GM23338 (cell line): ENCODE data around the gene ALPL. TPM values are rescaled to one million over a fixed set of nuclear protein-coding genes. Genes with fewer than 3 reads are reported as not detected.

Source experiments
- ATAC-seq: fragments of 200-7000 bp; cut with Tn5 transposase; 3 replicates; pipeline ENCODE4 v1.9.1; 2020
- DNase-seq: peaks from one replicate; pipeline ENCODE4 v3.0.0-alpha.2; 2015; ENCODE audit warnings: low spot score
- H2AFZ ChIP-seq: fragments of 200-600 bp; sonication (generic); 2 replicates; pipeline ENCODE4 v1.8.0; 2016; ENCODE audit warnings: antibody characterized with exemption, mild to moderate bottlenecking, moderate library complexity
- H3F3A ChIP-seq: fragments of 200-600 bp; sonication (generic); replicated peaks from 2 replicates; pipeline ENCODE4 v1.8.0; 2017; ENCODE audit warnings: antibody characterized with exemption, mixed run types, low read depth
- H3K27ac ChIP-seq: fragments of 200-600 bp; sonication (generic); 2 replicates; pipeline ENCODE4 v1.6.1; 2016; ENCODE audit warnings: low read depth
- H3K27me3 ChIP-seq: fragments of 200-600 bp; sonication (generic); 2 replicates; pipeline ENCODE4 v1.8.0; 2016; ENCODE audit warnings: mild to moderate bottlenecking, mixed run types, moderate library complexity; ENCODE audit not compliant: insufficient read depth
- H3K36me3 ChIP-seq: fragments of 200-600 bp; sonication (generic); 2 replicates; pipeline ENCODE4 v1.8.0; 2016; ENCODE audit warnings: mild to moderate bottlenecking; ENCODE audit not compliant: insufficient read depth
- H3K4me1 ChIP-seq: fragments of 200-600 bp; sonication (generic); 2 replicates; pipeline ENCODE4 v1.8.0; 2016; ENCODE audit warnings: mild to moderate bottlenecking, moderate library complexity; ENCODE audit not compliant: insufficient read depth
- H3K4me2 ChIP-seq: fragments of 200-600 bp; sonication (generic); 2 replicates; pipeline ENCODE4 v1.7.1; 2017; ENCODE audit warnings: mixed run types
- H3K4me3 ChIP-seq: fragments of 200-600 bp; sonication (generic); 2 replicates; pipeline ENCODE4 v1.6.1; 2016; ENCODE audit warnings: mixed run types
- H3K79me2 ChIP-seq: fragments of 200-600 bp; sonication (generic); replicated peaks from 2 replicates; pipeline ENCODE4 v1.8.0; 2017; ENCODE audit warnings: mild to moderate bottlenecking; ENCODE audit not compliant: insufficient read depth
- H3K9me2 ChIP-seq: fragments of 200-600 bp; sonication (generic); 2 replicates; pipeline ENCODE4 v1.8.0; 2017; ENCODE audit not compliant: insufficient read depth
- H4K20me1 ChIP-seq: fragments of 200-600 bp; sonication (generic); replicated peaks from 2 replicates; pipeline ENCODE4 v1.8.0; 2017; ENCODE audit warnings: mild to moderate bottlenecking; ENCODE audit not compliant: insufficient read depth
- H3K27ac Mint-ChIP-seq: 2 replicates; pipeline ENCODE4 v1.8.0; 2020; ENCODE audit warnings: inconsistent platforms, mild to moderate bottlenecking, moderate library complexity, mixed read lengths
- H3K27me3 Mint-ChIP-seq: 3 replicates; pipeline ENCODE4 v1.8.0; 2022; ENCODE audit warnings: low read depth, mild to moderate bottlenecking, moderate library complexity, mixed read lengths, inconsistent platforms; ENCODE audit not compliant: insufficient read depth, poor library complexity
- H3K36me3 Mint-ChIP-seq: 3 replicates; pipeline ENCODE4 v1.8.0; 2021; ENCODE audit warnings: low read depth, mild to moderate bottlenecking, inconsistent platforms, moderate library complexity, mixed read lengths
- H3K4me1 Mint-ChIP-seq: 3 replicates; pipeline ENCODE4 v1.8.0; 2020; ENCODE audit warnings: mild to moderate bottlenecking, inconsistent platforms, mixed read lengths
- H3K4me3 Mint-ChIP-seq: 3 replicates; pipeline ENCODE4 v1.8.0; 2021; ENCODE audit warnings: moderate library complexity, mild to moderate bottlenecking, inconsistent platforms, mixed read lengths
- H3K9me3 Mint-ChIP-seq: 3 replicates; pipeline ENCODE4 v1.8.0; 2020; ENCODE audit warnings: moderate library complexity, mild to moderate bottlenecking, inconsistent platforms, mixed read lengths
- CREB1 ChIP-seq: fragments of 250-450 bp; sonication (Bioruptor Pico); IDR thresholded peaks from 2 replicates; pipeline ENCODE4 v1.5.0; 2020; ENCODE audit warnings: low read depth, mild to moderate bottlenecking, moderate library complexity
- ETS1 ChIP-seq: IDR thresholded peaks from 2 replicates; pipeline ENCODE4 v1.6.1; 2016; ENCODE audit warnings: antibody characterized with exemption
- EZH2 ChIP-seq: fragments of 200-600 bp; sonication (generic); IDR thresholded peaks from one replicate; pipeline ENCODE4 v1.8.0; 2017; ENCODE audit warnings: antibody characterized with exemption, mild to moderate bottlenecking, low read depth; ENCODE audit not compliant: unreplicated experiment
- EZH2phosphoT487 ChIP-seq: fragments of 200-600 bp; sonication (generic); IDR thresholded peaks from one replicate; pipeline ENCODE4 v1.8.1; 2018; ENCODE audit warnings: antibody characterized with exemption; ENCODE audit not compliant: unreplicated experiment
- JUNB ChIP-seq: IDR thresholded peaks from one replicate; pipeline ENCODE4 v1.6.1; 2016; ENCODE audit warnings: antibody characterized with exemption; ENCODE audit not compliant: unreplicated experiment
- NANOG ChIP-seq: IDR thresholded peaks from 2 replicates; pipeline ENCODE4 v1.6.1; 2016; ENCODE audit warnings: antibody characterized with exemption, borderline replicate concordance
- POLR2AphosphoS5 ChIP-seq: IDR thresholded peaks from 2 replicates; pipeline ENCODE4 v1.6.1; 2016; ENCODE audit warnings: antibody characterized with exemption, low read depth
- REST ChIP-seq: IDR thresholded peaks from one replicate; pipeline ENCODE4 v1.6.1; 2018; ENCODE audit warnings: antibody characterized with exemption; ENCODE audit not compliant: unreplicated experiment
- STAT1 ChIP-seq: IDR thresholded peaks from one replicate; pipeline ENCODE4 v1.6.1; 2016; ENCODE audit warnings: antibody characterized with exemption; ENCODE audit not compliant: unreplicated experiment
- ZNF114 ChIP-seq: fragments of 250-450 bp; sonication (Bioruptor Pico); IDR thresholded peaks from 2 replicates; pipeline ENCODE4 v1.5.0; 2020; ENCODE audit warnings: mild to moderate bottlenecking, moderate library complexity
- ZNF331 ChIP-seq: fragments of 250-450 bp; sonication (Bioruptor Pico); IDR thresholded peaks from 2 replicates; pipeline ENCODE4 v1.5.0; 2020; ENCODE audit warnings: low read depth, mild to moderate bottlenecking, moderate library complexity
- ZNF462 ChIP-seq: fragments of 250-450 bp; sonication (Bioruptor Pico); IDR thresholded peaks from 2 replicates; pipeline ENCODE4 v1.5.0; 2020; ENCODE audit warnings: mild to moderate bottlenecking, moderate library complexity
- polyA plus RNA-seq: library from polyadenylated mRNA; unstranded; fragments of >200 nt; fragmentation: Nextera tagmentation; extraction: Ambion mirVana; gene quantifications from 2 replicates; pipeline ENCODE4 v1.2.1, GENCODE V29; 2016
- total RNA-seq: library from RNA; depleted of rRNA; stranded (reverse); fragments of >200 nt; shearing (Covaris generic); gene quantifications from 2 replicates; pipeline ENCODE4 v1.2.3, GENCODE V29; 2014
- TF ChIP-seq, protein P1 (sequence below), 2 experiments: fragments of 200-600 bp in 1 of 2; sonication (generic) in 1 of 2; conservative IDR thresholded peaks; 2 replicates each; pipeline versions ENCODE4 v1.5.1 to v1.6.1; 2016 to 2017; ENCODE audit warnings: antibody characterized with exemption in 2 of 2, low read depth in 2 of 2, mild to moderate bottlenecking in 2 of 2, moderate library complexity in 1 of 2

ALPL gene
- total and polyA plus RNA-seq, 2 experiments from 2014 or later, result 116 to 187 TPM

GRCh38 chr1:21534146-21534545, 24.9 kb downstream of the ALPL start:
- peaks cover 45% of the 10 kb centered on the region for H3K4me1 Mint-ChIP-seq
- peaks cover 20% of the 10 kb centered on the region for H3K4me1 ChIP-seq
- no peak overlapping the region for H3K27ac Mint-ChIP-seq
- no peak overlapping the region for H2AFZ ChIP-seq
- no peak for DNase-seq
- no peak overlapping the region for H3K4me3 Mint-ChIP-seq
- H3K9me3 Mint-ChIP-seq, result no peaks in the 10 kb centered on the region
- no peaks in the 10 kb centered on the region for H3K9me2 ChIP-seq
- no peak for TF ChIP-seq POLR2AphosphoS5
- no peak for TF ChIP-seq NANOG
- no peak for TF ChIP-seq CREB1 (CRISPR knock-in tag)
- no peak for TF ChIP-seq ZNF331 (CRISPR knock-in tag)
- no peak for TF ChIP-seq JUNB
- no peak for TF ChIP-seq STAT1
- TF ChIP-seq ZNF114 (CRISPR knock-in tag), result no peak
- TF ChIP-seq EZH2phosphoT487, result no peak
- no peak for TF ChIP-seq EZH2
- no peak for TF ChIP-seq ETS1
- no peak for TF ChIP-seq ZNF462 (CRISPR knock-in tag)
- no peak for TF ChIP-seq REST
- TF ChIP-seq, protein P1, sequence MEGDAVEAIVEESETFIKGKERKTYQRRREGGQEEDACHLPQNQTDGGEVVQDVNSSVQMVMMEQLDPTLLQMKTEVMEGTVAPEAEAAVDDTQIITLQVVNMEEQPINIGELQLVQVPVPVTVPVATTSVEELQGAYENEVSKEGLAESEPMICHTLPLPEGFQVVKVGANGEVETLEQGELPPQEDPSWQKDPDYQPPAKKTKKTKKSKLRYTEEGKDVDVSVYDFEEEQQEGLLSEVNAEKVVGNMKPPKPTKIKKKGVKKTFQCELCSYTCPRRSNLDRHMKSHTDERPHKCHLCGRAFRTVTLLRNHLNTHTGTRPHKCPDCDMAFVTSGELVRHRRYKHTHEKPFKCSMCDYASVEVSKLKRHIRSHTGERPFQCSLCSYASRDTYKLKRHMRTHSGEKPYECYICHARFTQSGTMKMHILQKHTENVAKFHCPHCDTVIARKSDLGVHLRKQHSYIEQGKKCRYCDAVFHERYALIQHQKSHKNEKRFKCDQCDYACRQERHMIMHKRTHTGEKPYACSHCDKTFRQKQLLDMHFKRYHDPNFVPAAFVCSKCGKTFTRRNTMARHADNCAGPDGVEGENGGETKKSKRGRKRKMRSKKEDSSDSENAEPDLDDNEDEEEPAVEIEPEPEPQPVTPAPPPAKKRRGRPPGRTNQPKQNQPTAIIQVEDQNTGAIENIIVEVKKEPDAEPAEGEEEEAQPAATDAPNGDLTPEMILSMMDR (conservative IDR thresholded peaks at IDR 0.05; ENCODE audit: low read depth in 2 of 2), result no peak
- no peak for ATAC-seq
- no peaks in the 10 kb centered on the region for H3K27me3 ChIP-seq
- peaks cover 53% of the 10 kb centered on the region for H3K79me2 ChIP-seq
- no peak overlapping the region for H3K27ac ChIP-seq
- H3K36me3 Mint-ChIP-seq, result 0 out of 3 replicates have a peak, but pooled peaks cover 5% of the 10 kb centered on the region
- peaks cover 3% of the 10 kb centered on the region for H3F3A ChIP-seq
- H3K4me2 ChIP-seq, result no peak overlapping the region
- H3K4me3 ChIP-seq, result no peak overlapping the region
- peaks cover 10% of the 10 kb centered on the region for H3K27me3 Mint-ChIP-seq
- H4K20me1 ChIP-seq, result peaks cover 31% of the 10 kb centered on the region
- no peaks in the 10 kb centered on the region for H3K36me3 ChIP-seq
